Inflammatory macrophage treated with lipopolysaccharide for 4 hours (primary cell): ENCODE data around the gene CDH15.
A peak's percentile ranks its signal among the peaks of the same experiment; 100 is the strongest.
"Not testable (repeated sequence)": the region's sequence is repeated elsewhere in the genome, so short reads cannot be mapped to it uniquely, and the experiment has no call there.

Source experiments
- DNase-seq: peaks from one replicate; pipeline ENCODE4 v3.0.0-alpha.2; 2020

Gene CDH15

DNA sequence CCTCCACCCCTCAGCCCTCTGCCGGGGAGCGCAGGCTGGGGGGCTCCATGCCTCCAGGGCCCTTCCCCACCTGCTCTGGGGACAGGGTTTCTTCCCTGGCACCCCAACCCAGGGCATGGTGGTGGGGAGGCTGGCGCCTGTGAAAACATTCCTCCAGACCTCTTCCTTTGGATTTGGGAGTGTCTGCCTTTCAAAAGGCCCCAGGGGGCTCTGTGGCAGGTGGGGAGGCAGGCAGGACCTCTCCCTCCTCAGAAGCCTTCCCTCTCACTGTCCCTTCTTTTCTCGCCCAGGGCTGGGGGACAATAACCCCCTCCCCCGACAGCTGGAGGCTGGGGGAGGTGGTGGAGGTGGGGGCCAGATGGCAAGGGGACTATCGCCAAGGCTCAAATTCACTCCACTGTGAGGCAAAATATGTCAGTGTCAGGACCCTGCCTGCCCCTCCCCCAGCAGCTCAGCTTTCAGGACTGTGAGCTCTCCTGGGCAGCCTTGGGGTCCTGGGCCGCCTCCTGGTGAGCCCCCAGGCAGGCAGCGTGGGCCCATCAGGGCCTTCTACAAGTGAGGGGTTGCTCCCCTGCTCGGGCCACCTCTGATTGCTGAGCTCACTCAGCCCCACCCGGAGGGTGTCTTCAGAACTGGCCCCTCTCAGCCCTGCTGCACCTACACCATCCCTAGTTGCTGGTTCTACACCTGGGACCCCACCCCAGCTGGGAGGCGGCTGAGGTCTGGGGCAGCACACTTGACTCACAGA, 1.8 kb downstream of the CDH15 start:
- DNase-seq = no peak

DNA sequence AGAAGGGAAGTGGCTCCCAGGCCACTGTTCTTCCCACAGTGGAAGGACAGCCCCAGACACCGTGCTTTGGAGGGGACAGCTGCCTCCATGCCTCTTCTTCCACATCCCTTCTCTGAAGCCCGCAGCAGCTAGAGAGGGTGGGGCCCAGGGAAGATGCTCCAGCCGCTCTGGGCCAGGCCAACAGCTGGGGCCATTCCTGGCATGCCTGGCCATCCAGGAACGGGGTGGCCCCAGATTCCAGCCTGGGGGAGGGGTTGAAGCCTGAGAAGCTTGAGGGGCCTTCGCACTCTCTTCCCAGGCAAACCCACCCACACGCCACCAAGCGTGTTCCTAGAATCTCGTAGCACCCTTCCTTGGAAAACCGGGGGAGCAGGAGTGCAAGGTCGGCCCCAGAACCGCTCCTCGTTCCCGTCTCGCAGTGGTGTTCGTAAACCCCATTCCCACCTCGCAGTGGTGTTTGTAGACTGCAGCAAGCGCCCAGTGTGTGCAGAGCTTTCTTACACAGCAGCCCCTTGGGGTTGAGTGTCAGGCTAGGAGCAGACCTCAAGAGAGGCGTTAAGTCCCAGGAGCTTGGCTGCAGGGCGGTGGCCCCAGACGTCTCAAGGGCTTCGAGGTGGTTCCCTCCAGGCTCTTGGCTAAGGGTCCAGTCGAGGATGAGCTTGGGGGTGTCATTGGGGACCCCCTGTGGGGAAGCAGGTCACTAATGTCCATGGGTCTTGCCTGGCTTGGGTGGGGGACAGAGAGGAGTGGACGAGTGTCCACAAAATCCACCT, 2.7 kb downstream of the CDH15 start:
- DNase-seq = no peak

DNA sequence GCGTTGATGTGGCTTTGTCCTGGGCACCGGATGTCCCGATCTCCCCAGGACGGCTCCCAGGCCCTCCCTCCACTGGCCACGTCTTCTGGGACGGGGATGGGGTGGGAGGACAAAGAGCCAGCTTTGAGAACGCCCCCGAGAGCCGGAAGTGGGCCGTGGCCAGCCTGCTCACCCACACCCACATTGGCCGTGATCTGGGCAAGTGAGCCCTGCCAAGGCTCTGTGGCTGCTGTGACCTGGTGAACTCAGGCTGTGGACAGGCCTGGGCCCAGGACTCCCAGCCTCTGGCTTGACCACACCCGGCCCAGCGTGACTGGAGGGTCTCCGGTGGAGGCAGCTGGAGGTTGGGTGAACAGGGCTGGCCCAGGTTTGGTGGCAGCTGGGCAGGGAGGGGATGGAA, 3.3 kb downstream of the CDH15 start:
- no peak for DNase-seq

DNA sequence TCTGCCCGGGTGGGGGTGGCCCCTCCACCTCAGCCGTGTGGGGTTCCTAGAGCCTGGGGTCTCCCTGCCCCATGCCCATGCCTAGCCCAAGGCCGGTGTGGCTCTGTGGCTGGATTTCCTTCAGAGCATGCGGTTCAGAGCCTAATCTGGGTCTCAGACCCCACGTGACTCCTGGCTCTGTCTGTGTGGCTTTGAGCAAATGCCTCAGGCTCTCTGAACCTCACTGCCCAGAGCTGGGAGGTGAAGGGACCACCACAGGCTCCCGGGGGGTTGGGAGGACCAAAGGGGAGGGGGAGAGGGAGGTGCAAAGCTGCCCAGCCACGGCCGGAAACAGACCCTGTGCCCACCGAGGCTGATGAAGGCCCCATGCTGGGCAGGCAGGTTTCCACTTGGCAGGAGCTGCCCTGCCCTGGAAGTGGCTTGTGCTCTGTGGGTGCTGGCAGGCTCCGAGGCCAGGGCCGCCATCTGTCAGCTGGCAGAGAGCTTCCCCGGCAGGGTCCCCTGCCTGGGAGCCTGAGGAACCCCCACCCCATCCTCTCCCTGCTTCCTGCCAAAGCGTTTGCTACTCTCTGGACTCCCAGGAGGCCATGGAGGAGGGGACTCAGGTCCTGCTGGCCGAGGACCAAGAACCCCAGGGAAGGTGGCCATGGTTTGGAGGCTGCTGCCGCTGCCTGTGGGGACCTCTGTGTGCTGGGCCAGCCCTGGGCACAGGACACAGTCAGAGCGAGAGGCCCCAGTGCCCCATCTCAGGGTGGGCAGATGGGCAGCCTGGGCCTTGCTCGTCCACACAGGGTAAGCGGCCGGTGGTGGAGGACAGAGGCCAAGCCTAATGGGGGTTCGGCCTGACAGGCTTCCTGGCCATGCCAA, 4.0 kb downstream of the CDH15 start:
- DNase-seq = no peak

DNA sequence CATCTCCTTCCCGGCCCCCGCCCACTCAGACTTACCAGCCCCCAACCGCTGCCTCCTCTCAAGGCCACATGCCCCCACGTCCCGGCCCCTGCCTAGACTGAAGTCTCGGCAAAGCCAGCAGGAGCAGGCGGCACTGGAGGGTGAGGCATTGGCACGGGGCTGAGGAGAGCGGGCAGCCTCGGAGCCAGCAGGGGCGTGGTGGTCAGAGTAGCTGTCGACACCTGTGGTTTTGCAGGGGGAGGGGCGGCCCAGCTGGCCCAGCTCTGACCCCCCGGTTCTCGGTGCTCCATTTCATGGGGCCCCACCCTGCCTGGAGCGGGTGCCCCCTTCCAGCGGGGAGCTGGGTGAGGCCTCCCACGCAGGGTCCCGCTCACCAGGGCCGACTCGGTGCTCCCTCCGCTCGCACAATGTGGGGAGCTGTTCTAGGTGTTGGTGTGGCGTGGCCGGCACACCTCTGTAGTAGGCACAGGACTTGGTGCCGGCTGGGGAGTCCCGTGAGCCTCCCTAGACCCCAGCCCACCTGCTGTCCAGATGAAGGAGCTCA, 4.7 kb downstream of the CDH15 start:
- no peak for DNase-seq

DNA sequence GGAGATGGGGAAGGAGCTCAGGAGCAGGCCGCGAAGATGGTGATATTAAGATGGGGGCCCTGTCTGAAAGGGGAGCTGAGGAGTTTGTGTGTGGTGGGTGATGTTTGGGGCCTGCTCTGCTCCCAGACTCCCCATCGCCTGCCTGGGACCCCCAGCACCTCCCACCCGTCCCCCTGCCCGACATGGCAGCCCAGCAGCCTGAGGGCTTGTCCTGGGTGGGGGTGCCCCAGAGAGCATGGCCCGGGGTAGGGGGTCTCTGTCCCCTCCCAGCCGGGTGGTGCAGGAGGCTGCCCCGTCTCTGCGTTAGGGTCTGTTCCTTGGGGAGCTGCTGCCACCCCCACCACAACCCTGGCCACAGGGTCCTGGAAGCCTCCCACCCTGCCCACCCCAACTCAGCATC, 5.2 kb downstream of the CDH15 start:
- DNase-seq = no peak

DNA sequence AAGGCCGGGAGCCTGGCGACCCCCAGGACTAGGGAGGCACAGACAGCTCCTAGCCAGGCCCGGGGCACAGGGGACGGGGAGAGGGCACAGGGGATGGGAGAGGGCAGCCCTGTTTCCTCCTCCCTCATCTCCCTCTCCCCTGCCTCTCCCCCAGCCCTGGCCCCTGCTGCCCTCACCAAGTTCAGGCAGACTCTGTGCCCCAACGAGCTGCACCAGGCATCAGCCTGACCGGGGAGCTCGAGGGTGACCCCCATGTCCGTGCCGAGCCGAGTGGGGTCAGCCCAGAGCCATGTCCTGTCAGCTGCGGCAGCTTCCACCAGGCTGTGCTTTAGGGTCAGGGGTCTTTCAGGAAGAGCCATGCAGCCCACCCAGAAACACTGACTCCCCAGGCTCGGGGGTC, 6.0 kb downstream of the CDH15 start:
- no peak for DNase-seq

DNA sequence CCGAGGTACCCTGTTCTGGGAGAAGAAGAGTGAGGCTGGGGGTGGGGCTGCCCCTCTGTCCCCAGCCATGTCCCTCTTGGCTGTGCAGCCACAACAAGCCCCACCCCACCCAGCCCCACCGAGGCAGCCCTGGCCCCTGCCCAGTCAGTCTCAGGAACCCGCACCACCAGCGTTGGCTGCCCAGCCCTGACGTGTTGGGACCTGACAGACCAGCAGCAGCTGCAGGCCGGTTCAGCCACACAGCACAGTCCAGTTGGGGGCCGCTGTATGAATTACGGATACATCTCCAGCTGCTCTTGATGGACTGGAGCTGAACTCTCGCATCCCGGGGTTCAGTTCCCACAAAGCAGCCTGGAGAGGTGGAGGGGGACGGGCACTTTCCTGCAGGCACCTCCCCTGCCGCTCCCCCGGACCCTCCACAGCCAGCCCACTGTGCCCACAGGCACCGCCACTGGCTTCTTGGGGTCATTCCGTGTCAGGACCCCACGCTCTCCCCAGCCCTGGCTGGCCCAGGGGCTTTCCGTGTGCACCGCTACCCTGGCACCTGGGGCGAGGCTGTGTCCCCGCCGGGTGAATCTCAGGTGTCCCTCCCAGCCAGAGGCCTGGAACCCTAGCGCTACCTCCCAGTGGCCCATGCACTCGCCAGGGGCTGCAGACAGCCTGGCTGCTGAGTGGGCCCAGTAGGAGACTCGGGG, 7.1 kb downstream of the CDH15 start:
- DNase-seq = no peak

DNA sequence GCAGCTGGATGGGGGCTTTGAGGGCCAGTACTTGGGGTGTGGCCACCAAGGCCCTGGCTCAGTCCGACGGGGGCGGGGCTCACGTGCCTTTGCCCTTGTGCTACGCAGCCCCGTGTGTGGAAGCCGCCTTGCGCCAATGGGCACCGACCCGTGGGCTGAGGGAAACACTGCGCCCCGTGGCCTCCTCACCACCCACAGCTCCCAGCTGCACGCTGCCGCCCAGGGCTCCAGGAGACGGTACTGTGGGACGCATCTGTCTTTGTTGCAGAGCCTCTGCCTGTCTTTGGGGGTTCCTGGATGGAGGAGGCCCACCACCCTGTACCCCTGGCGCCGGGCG, 7.6 kb downstream of the CDH15 start:
- DNase-seq = no peak

DNA sequence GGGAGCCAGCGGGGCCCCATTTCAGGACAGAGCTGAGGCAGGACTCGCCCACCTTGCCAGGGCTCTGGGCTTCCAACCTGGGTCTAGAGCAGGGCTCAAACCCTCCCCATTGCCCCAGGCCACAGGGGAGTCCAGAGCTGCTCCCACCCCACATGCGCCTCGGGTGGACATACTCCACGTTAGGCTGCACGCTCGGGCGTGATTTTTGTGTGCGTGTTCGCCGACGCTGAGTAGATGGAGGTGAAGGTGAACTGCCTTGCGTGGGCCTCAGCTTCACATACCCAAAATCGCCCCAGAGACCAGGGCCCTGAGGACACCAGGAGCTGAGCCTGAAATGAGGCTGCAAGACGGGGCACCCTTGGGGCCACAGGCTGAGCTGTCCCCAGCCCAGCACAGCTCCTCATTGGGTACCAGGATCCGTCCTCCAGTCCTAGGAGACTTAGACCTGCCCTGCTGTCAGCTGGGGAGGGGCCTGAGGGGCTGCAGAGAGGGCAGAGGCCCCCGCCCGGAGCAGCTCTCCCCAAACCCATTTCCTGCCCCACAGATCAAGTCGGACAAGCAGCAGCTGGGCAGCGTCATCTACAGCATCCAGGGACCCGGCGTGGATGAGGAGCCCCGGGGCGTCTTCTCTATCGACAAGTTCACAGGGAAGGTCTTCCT, 8.2 kb downstream of the CDH15 start:
- DNase-seq = no peak

DNA sequence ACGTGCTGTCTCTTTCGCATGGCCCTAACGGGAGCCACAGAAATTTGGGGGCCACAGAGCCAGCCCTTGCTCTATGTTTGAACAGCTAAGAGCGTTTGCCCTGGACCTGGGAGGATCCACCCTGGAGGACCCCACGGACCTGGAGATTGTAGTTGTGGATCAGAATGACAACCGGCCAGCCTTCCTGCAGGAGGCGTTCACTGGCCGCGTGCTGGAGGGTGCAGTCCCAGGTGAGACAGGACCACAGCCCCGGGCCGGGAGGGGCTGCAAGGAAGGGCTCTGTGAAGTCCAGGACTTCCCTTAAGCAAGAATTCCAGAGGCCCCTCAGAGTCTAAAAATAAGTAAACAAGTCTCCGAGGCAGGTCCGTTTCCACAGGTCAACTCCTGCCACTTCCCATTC, 11.9 kb downstream of the CDH15 start:
- no peak for DNase-seq

DNA sequence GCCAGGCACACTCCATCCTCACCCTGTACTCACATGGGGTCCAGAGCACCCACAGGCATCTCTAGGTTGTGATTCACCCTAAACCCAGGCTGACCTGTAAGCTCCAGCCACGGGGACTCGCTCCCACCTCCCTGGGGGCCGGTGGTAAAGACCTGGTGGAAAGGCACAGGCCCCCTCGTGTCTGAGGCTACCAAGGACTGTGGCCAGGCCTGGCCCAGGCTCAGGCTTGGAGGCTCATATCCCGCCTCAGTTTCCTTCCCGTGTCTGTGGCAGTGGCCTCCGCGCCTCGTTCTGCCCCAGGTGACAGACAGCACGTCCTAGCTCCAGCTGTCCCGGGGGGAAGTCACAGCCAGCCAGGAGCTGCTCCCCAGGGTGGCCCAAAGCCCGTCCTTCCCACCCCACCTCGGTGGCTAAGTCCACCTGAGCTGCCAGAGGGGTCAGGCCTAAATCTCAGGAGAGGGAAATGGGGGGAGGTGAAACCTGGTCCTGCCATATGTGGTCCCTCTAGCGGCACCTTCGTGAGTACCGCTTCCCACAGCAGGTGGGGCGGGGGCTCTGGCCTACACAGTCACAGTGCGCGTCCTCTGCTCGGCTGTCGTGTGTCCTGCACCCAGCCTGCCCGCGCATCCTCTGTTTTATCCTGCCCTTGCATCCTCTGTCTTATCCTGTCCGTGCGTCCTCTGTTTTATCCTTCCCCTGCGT, 12.6 kb downstream of the CDH15 start:
- DNase-seq = no peak

DNA sequence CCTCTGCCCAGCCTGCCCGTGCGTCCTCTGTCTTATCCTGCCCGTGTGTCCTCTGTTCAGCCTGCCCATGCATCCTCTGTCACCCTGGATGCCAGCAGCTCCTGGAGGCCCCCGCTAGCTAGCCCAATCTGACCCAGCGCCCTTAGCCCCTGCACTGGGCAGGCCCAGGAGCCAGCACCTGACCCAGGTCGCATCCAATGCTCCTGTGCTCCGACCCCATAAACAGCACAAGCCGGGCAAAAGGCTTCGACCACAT, 13.1 kb downstream of the CDH15 start:
- DNase-seq = no peak

DNA sequence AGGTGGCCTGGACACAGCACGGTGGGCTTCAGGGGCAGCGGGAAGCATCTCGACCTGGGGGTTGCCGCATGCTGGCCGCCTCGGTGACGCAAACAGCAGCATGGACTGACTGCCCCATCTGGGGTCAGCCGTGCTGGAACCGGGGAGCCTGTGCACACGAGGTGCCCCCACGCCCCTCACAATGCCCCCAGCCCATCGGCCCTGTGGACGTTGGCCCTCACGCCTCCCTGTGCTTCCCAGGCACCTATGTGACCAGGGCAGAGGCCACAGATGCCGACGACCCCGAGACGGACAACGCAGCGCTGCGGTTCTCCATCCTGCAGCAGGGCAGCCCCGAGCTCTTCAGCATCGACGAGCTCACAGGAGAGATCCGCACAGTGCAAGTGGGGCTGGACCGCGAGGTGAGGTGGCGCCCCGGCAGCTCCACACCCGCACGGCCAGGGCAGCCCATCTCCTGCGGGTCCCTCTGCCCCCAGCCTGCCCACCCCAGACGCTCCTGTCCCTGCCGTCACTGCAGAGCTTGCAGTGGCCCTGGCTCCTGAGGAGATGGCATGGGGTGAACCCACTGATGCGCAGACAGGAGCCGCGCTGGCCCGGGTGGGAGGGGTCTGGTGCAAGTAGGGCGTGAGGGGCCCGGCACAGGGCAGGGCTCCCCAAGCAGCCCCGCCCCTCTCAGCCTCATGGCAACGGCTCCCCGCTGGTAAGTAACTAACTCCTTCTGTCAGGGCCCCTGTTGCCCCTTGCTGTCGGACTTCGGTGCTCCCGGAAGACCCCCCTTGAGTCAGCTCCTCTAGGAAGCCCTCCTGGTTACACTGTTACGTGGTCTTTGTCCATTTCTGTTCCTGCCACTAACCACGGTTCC, 13.6 kb downstream of the CDH15 start:
- no peak for DNase-seq

DNA sequence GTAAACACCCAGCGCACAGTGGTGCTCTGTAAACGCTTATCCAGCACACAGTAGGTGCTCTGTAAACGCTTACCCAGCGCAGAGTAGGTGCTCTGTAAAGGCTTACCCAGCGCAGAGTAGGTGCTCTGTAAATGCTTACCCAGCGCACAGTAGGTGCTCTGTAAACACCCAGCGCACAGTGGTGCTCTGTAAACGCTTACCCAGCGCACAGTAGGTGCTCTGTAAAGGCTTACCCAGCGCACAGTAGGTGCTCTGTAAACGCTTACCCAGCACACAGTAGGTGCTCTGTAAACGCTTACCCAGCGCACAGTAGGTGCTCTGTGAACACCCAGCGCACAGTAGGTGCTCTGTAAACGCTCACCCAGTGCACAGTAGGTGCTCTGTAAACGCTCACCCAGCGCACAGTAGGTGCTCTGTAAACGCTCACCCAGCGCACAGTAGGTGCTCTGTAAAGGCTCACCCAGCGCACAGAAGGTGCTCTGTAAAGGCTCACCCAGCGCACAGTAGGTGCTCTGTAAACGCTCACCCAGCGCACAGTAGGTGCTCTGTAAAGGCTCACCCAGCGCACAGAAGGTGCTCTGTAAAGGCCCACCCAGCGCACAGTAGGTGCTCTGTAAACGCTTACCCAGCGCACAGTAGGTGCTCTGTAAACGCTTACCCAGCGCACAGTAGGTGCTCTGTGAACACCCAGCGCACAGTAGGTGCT, 14.5 kb downstream of the CDH15 start:
- DNase-seq = not testable (repeated sequence)

DNA sequence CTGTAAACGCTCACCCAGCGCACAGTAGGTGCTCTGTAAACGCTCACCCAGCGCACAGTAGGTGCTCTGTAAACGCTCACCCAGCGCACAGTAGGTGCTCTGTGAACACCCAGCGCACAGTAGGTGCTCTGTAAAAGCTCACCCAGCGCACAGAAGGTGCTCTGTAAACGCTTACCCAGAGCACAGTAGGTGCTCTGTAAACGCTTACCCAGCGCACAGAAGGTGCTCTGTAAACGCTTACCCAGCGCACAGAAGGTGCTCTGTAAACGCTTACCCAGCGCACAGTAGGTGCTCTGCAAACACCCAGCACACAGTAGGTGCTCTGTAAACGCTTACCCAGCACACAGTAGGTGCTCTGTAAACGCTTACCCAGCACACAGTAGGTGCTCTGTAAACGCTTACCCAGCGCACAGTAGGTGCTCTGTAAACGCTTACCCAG, 15.1 kb downstream of the CDH15 start:
- not testable (repeated sequence) for DNase-seq

DNA sequence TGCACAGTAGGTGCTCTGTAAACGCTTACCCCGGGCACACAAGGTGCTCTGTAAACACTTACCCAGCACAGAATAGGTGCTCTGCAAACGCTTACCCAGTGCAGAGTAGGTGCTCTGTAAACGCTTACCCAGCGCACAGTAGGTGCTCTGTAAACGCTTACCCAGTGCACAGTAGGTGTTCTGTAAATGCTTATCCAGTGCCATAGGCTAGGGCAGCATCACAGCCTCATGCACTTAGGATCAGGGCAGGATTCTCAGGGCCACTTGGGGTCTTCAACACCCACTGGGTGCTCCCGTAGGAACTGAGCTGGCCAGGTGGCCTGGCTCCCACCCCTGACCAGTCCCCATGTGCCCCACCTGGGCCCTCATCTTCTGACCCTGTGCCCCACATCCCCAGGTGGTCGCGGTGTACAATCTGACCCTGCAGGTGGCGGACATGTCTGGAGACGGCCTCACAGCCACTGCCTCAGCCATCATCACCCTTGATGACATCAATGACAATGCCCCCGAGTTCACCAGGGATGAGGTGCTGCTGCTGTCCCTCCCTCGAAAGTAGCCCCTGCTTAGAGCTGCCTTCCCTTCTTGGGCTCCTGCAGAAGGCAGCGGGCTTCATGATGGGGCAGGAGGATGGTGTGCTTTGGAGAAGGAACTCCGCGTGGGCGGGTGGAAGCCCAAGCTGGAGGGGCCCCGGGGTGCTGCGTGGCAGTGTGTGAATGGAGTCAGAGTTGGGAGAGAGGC, 15.7 kb downstream of the CDH15 start:
- peak; percentile 42 for DNase-seq

DNA sequence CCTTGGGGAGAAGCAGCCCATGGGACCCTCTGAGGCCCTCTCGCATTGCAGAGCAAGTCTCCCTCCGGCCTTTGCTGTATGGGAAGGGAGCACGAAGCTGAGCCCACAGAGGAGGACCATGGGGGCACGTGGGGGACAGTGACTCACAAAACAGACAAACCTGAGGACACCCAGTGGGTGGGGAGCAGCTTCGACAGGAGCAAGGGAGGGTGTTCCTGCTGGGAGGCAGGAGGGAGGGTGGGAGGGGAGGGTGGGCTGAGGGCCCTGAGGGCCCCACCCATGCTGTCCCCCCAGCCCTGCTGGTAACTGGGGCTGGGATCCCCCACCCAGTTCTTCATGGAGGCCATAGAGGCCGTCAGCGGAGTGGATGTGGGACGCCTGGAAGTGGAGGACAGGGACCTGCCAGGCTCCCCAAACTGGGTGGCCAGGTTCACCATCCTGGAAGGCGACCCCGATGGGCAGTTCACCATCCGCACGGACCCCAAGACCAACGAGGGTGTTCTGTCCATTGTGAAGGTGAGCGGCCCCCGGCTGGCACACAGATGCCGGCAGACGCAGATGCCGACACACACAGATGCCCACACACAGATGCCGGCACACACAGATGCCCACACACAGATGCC, 16.3 kb downstream of the CDH15 start:
- DNase-seq = no peak
